SK-N-SH treated with all-trans-retinoic acid at 6 μM for 48 hours (cell line): ENCODE measurements around the gene FHOD3.

ENCODE experiments used
- ATAC-seq: fragments of 200-7000 bp; cut with Tn5 transposase; 3 replicates; pipeline ENCODE4 v1.9.1; 2020; ENCODE audit warnings: mild to moderate bottlenecking, moderate library complexity
- ARNTL ChIP-seq: fragments of 450-650 bp; formaldehyde crosslinking; IDR thresholded peaks from 2 replicates; pipeline ENCODE4 v1.5.0; 2020; ENCODE audit warnings: low read depth, mild to moderate bottlenecking, moderate library complexity, borderline replicate concordance
- BACH2 ChIP-seq: fragments of 250-450 bp; sonication (Bioruptor Pico); IDR thresholded peaks from 2 replicates; pipeline ENCODE4 v1.9.0; 2021; ENCODE audit warnings: mild to moderate bottlenecking, borderline replicate concordance
- CSDC2 ChIP-seq: fragments of 250-450 bp; sonication (Bioruptor Pico); IDR thresholded peaks from 2 replicates; pipeline ENCODE4 v1.5.0; 2020; ENCODE audit warnings: mild to moderate bottlenecking, moderate library complexity
- ESRRG ChIP-seq: fragments of 250-450 bp; sonication (Bioruptor Pico); IDR thresholded peaks from 2 replicates; pipeline ENCODE4 v1.6.1; 2021; ENCODE audit warnings: mild to moderate bottlenecking
- GLIS3 ChIP-seq: fragments of 250-450 bp; sonication (Bioruptor Pico); IDR thresholded peaks from 2 replicates; pipeline ENCODE4 v1.5.0; 2020; ENCODE audit warnings: mild to moderate bottlenecking, moderate library complexity
- ISL1 ChIP-seq: fragments of 250-450 bp; sonication (Bioruptor Pico); IDR thresholded peaks from 2 replicates; pipeline ENCODE4 v2.1.2; 2022; ENCODE audit warnings: mild to moderate bottlenecking, moderate library complexity
- OSR1 ChIP-seq: fragments of 250-450 bp; sonication (Bioruptor Pico); IDR thresholded peaks from 2 replicates; pipeline ENCODE4 v1.8.0; 2022; ENCODE audit warnings: moderate library complexity, mild to moderate bottlenecking, inconsistent platforms
- PPARA ChIP-seq: fragments of 250-450 bp; sonication (Bioruptor Pico); IDR thresholded peaks from 2 replicates; pipeline ENCODE4 v1.5.0; 2020; ENCODE audit warnings: mild to moderate bottlenecking, borderline replicate concordance
- RARB ChIP-seq: fragments of 250-450 bp; sonication (Bioruptor Pico); IDR thresholded peaks from 2 replicates; pipeline ENCODE4 v1.8.0; 2021; ENCODE audit warnings: mild to moderate bottlenecking, moderate library complexity
- SNAI2 ChIP-seq: fragments of 250-450 bp; sonication (Bioruptor Pico); IDR thresholded peaks from 2 replicates; pipeline ENCODE4 v1.5.0; 2020; ENCODE audit warnings: mild to moderate bottlenecking, moderate library complexity
- TCF4 ChIP-seq: fragments of 250-450 bp; sonication (Bioruptor Pico); IDR thresholded peaks from 2 replicates; pipeline ENCODE4 v1.8.0; 2021; ENCODE audit warnings: mild to moderate bottlenecking, moderate library complexity, borderline replicate concordance
- ZC3H10 ChIP-seq: fragments of 250-450 bp; sonication (Bioruptor Pico); IDR thresholded peaks from 2 replicates; pipeline ENCODE4 v1.5.1; 2021; ENCODE audit warnings: mild to moderate bottlenecking, moderate library complexity
- ZFP3 ChIP-seq: fragments of 250-450 bp; sonication (Bioruptor Pico); IDR thresholded peaks from 2 replicates; pipeline ENCODE4 v1.5.0; 2020; ENCODE audit warnings: mild to moderate bottlenecking, moderate library complexity
- ZFP30 ChIP-seq: fragments of 450-650 bp; formaldehyde crosslinking; IDR thresholded peaks from 2 replicates; pipeline ENCODE4 v1.5.0; 2022; ENCODE audit warnings: mild to moderate bottlenecking, moderate library complexity
- ZNF565 ChIP-seq: fragments of 450-650 bp; formaldehyde crosslinking; conservative IDR thresholded peaks from 2 replicates; pipeline ENCODE4 v1.5.0; 2020; ENCODE audit warnings: low read depth, mild to moderate bottlenecking, moderate library complexity
- ZNF70 ChIP-seq: fragments of 450-650 bp; formaldehyde crosslinking; IDR thresholded peaks from 2 replicates; pipeline ENCODE4 v1.5.0; 2020; ENCODE audit warnings: mild to moderate bottlenecking, moderate library complexity
- ZNF8 ChIP-seq: fragments of 450-650 bp; formaldehyde crosslinking; IDR thresholded peaks from 2 replicates; pipeline ENCODE4 v1.5.0; 2020; ENCODE audit warnings: mild to moderate bottlenecking, moderate library complexity
- TF ChIP-seq, protein P1 (sequence below): fragments of 250-450 bp; sonication (Bioruptor Pico); IDR thresholded peaks from 2 replicates; pipeline ENCODE4 v1.5.0; 2020; ENCODE audit warnings: mild to moderate bottlenecking, moderate library complexity
- TF ChIP-seq, protein P2 (sequence below): fragments of 250-450 bp; sonication (Bioruptor Pico); IDR thresholded peaks from 2 replicates; pipeline ENCODE4 v1.5.1; 2021; ENCODE audit warnings: mild to moderate bottlenecking, moderate library complexity
- TF ChIP-seq, protein P3 (sequence below): fragments of 250-450 bp; sonication (Bioruptor Pico); IDR thresholded peaks from 2 replicates; pipeline ENCODE4 v1.8.0; 2021; ENCODE audit warnings: low read depth, mild to moderate bottlenecking, moderate library complexity, borderline replicate concordance
- TF ChIP-seq, protein P4 (sequence below): fragments of 250-450 bp; sonication (Bioruptor Pico); IDR thresholded peaks from 2 replicates; pipeline ENCODE4 v1.5.1; 2020; ENCODE audit warnings: low read depth, mild to moderate bottlenecking, moderate library complexity

The FHOD3 gene

DNA sequence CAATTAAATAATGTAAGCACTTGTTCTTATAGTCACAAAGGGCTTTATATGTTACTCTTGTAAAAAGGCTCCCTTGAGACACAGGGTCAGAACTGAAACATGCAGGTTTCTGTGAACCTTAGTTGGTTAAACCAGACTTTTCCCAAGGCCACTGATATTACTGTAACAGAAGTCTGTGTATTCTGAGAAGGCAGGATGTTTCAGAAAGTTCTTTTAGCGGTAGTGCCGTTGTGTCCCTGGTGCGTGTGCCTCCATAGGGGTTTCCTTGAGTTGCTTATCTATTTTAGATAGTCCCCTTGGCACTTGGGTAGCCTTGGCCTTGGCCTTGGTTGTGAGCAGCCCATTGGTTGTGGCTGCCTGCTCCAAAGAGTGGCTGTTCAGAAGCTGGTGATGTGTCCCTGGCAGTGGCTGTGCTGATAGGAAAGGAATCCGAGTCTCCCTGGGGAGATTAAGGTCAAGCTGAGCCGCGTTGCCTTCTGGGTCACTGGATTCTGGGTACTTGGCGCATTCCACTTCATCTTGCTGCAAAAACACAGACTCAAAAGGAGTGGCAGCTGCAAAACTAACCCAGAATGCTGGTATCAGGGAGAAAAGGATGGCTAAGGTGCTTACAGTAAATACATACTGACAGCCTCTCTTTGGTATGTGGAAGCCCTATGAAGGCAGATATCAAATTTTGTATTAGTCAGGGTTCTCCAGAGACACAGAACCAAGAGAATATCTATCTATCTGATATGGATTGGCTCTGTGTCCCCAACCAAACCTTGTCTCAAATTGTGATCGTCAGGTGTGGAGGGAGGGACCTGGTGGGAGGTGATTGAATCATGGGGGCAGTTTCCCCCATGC lies 69.7 kb downstream of the FHOD3 start:
- TF ChIP-seq, protein P1, sequence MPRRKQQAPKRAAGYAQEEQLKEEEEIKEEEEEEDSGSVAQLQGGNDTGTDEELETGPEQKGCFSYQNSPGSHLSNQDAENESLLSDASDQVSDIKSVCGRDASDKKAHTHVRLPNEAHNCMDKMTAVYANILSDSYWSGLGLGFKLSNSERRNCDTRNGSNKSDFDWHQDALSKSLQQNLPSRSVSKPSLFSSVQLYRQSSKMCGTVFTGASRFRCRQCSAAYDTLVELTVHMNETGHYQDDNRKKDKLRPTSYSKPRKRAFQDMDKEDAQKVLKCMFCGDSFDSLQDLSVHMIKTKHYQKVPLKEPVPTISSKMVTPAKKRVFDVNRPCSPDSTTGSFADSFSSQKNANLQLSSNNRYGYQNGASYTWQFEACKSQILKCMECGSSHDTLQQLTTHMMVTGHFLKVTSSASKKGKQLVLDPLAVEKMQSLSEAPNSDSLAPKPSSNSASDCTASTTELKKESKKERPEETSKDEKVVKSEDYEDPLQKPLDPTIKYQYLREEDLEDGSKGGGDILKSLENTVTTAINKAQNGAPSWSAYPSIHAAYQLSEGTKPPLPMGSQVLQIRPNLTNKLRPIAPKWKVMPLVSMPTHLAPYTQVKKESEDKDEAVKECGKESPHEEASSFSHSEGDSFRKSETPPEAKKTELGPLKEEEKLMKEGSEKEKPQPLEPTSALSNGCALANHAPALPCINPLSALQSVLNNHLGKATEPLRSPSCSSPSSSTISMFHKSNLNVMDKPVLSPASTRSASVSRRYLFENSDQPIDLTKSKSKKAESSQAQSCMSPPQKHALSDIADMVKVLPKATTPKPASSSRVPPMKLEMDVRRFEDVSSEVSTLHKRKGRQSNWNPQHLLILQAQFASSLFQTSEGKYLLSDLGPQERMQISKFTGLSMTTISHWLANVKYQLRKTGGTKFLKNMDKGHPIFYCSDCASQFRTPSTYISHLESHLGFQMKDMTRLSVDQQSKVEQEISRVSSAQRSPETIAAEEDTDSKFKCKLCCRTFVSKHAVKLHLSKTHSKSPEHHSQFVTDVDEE (CRISPR knock-in tag), result no peak
- TF ChIP-seq ZC3H10 (CRISPR knock-in tag) (no peak), CSDC2 (CRISPR knock-in tag) (no peak), ISL1 (CRISPR knock-in tag) (no peak), GLIS3 (CRISPR knock-in tag) (no peak), TCF4 (CRISPR knock-in tag) (no peak), RARB (no peak), ARNTL (CRISPR knock-in tag) (no peak), ZNF565 (CRISPR knock-in tag) (no peak), BACH2 (CRISPR knock-in tag) (no peak), ZFP30 (no peak), ZNF70 (CRISPR knock-in tag) (no peak), PPARA (no peak)
- TF ChIP-seq, protein P2, sequence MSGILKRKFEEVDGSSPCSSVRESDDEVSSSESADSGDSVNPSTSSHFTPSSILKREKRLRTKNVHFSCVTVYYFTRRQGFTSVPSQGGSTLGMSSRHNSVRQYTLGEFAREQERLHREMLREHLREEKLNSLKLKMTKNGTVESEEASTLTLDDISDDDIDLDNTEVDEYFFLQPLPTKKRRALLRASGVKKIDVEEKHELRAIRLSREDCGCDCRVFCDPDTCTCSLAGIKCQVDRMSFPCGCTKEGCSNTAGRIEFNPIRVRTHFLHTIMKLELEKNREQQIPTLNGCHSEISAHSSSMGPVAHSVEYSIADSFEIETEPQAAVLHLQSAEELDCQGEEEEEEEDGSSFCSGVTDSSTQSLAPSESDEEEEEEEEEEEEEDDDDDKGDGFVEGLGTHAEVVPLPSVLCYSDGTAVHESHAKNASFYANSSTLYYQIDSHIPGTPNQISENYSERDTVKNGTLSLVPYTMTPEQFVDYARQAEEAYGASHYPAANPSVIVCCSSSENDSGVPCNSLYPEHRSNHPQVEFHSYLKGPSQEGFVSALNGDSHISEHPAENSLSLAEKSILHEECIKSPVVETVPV (CRISPR knock-in tag), result no peak
- TF ChIP-seq, protein P3, sequence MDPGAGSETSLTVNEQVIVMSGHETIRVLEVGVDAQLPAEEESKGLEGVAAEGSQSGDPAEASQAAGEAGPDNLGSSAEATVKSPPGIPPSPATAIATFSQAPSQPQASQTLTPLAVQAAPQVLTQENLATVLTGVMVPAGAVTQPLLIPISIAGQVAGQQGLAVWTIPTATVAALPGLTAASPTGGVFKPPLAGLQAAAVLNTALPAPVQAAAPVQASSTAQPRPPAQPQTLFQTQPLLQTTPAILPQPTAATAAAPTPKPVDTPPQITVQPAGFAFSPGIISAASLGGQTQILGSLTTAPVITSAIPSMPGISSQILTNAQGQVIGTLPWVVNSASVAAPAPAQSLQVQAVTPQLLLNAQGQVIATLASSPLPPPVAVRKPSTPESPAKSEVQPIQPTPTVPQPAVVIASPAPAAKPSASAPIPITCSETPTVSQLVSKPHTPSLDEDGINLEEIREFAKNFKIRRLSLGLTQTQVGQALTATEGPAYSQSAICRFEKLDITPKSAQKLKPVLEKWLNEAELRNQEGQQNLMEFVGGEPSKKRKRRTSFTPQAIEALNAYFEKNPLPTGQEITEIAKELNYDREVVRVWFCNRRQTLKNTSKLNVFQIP (CRISPR knock-in tag), result no peak
- TF ChIP-seq, protein P4, sequence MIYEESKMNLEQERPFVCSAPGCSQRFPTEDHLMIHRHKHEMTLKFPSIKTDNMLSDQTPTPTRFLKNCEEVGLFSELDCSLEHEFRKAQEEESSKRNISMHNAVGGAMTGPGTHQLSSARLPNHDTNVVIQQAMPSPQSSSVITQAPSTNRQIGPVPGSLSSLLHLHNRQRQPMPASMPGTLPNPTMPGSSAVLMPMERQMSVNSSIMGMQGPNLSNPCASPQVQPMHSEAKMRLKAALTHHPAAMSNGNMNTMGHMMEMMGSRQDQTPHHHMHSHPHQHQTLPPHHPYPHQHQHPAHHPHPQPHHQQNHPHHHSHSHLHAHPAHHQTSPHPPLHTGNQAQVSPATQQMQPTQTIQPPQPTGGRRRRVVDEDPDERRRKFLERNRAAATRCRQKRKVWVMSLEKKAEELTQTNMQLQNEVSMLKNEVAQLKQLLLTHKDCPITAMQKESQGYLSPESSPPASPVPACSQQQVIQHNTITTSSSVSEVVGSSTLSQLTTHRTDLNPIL (CRISPR knock-in tag), result no peak
- TF ChIP-seq, all 23 proteins: peak for 0
- ATAC-seq, result no peak

DNA sequence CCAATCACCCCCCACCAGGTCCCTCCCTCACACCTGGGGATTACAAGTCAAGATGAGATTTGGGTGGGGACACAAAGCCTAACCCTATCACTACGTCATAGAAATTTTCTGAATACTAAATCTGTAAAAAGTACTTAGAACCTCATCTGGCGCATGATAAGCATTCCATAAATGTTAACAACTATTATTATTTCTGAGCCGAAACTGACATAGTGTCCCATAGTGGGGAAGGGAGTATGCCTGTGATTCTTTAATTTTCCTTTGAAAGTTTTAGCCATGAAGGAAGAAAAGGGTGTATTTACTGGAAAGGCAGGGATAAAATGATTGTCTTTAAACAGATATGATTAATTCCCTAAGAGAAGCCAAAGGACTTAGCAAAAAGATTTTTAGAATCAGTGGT lies 71.4 kb downstream of the FHOD3 start:
- no peak for ATAC-seq
- TF ChIP-seq OSR1 (CRISPR knock-in tag) (no peak), ZFP3 (CRISPR knock-in tag) (no peak), PPARA (no peak)

DNA sequence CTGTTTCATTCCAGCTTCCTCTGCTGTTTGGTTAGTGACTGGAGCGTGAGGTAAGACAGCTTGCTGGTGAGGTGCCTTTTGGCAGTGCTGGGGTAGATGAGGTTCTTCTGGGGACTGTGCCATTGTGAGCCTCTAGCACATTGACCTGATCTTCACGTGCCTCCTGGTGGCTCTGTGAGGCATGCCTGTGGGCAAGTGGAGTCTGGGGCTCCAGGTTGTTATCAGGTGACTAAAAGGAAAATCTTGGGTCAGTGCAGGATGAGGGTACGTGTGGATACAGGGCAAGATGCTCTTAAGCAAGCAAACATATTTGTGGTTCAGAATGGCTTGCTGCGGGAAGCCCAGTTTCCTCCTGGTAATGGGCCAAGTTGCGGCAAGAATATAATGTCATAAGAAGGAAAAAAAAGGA lies 75.4 kb downstream of the FHOD3 start:
- no peak; the same call in 2 of the 3 replicates for ATAC-seq
- TF ChIP-seq ESRRG (CRISPR knock-in tag) (no peak), ARNTL (CRISPR knock-in tag) (no peak), OSR1 (CRISPR knock-in tag) (no peak), ZNF565 (CRISPR knock-in tag) (no peak), GLIS3 (CRISPR knock-in tag) (no peak), ZC3H10 (CRISPR knock-in tag) (no peak), ISL1 (CRISPR knock-in tag) (no peak), SNAI2 (no peak), ZNF70 (CRISPR knock-in tag) (no peak), BACH2 (CRISPR knock-in tag) (no peak), ZNF8 (no peak)
- TF ChIP-seq, protein P2 (CRISPR knock-in tag), result no peak
- TF ChIP-seq, protein P1 (CRISPR knock-in tag), result no peak
- TF ChIP-seq, protein P4 (CRISPR knock-in tag), result no peak
- TF ChIP-seq, protein P3 (CRISPR knock-in tag), result no peak
